ENCODE results near the gene GCA. TPM values are rescaled to one million over a fixed set of nuclear protein-coding genes. Genes with fewer than 3 reads are reported as not detected.

The GCA gene
- polyA plus RNA-seq, 1 donor from 2014 or later: 45.3 TPM

- H4K20me1 ChIP-seq (ENCODE audit: insufficient read depth): no peaks in the 10 kb centered on the region
- H3K4me2 ChIP-seq (ENCODE audit: low read length): no peak overlapping the region
- no peaks in the 10 kb centered on the region for H3K9me2 ChIP-seq (ENCODE audit: insufficient read depth, low read length)
- TF ChIP-seq EZH2 (IDR thresholded peaks at IDR 0.05; ENCODE audit: borderline replicate concordance, insufficient read depth, low read length, poor library complexity, severe bottlenecking) (no peak), TAF1 (IDR thresholded peaks at IDR 0.05; ENCODE audit: low read depth) (no peak), SMC3 (conservative IDR thresholded peaks at IDR 0.05; ENCODE audit: poor library complexity) (no peak), MXI1 (conservative IDR thresholded peaks at IDR 0.05; ENCODE audit: poor library complexity, severe bottlenecking) (no peak), REST (IDR thresholded peaks at IDR 0.05; ENCODE audit: borderline replicate concordance) (no peak), CTCF (IDR thresholded peaks at IDR 0.05; ENCODE audit: poor library complexity, severe bottlenecking) (no peak), RAD21 (conservative IDR thresholded peaks at IDR 0.05) (no peak), EP300 (conservative IDR thresholded peaks at IDR 0.05; ENCODE audit: poor library complexity, severe bottlenecking) (no peak), POLR2AphosphoS5 (IDR thresholded peaks at IDR 0.05) (no peak)
- no peak overlapping the region for H3K4me3 ChIP-seq (ENCODE audit: low read length)
- no peak overlapping the region for H3K27ac ChIP-seq (ENCODE audit: low read length)
- H2AFZ ChIP-seq (ENCODE audit: low read depth, low read length): no peak overlapping the region
- no peaks in the 10 kb centered on the region for H3K27me3 ChIP-seq (ENCODE audit: insufficient read depth, low read depth, low read length)
- H3K9me3 ChIP-seq (ENCODE audit: low read length): no peaks in the 10 kb centered on the region
- H3K79me2 ChIP-seq (replicated peaks; ENCODE audit: insufficient read depth, low read length): no peaks in the 10 kb centered on the region
- no peaks in the 10 kb centered on the region for H3F3A ChIP-seq (ENCODE audit: insufficient read depth, low read length, poor library complexity, severe bottlenecking)
- H3K36me3 ChIP-seq (ENCODE audit: insufficient read depth, low read length): no peaks in the 10 kb centered on the region
- H3K9ac ChIP-seq (ENCODE audit: low read length): no peak overlapping the region
Observed at GRCh38 chr2:162301877-162302276, 42.1 kb upstream of the GCA start.

- Histone ChIP-seq H3K9me2 (ENCODE audit: insufficient read depth, low read length) (no peaks in the 10 kb centered on the region), H3K27ac (ENCODE audit: low read length) (no peak overlapping the region), H3K27me3 (ENCODE audit: insufficient read depth, low read depth, low read length) (no peaks in the 10 kb centered on the region), H3K9me3 (ENCODE audit: low read length) (no peaks in the 10 kb centered on the region), H3K9ac (ENCODE audit: low read length) (no peak overlapping the region), H4K20me1 (ENCODE audit: insufficient read depth) (no peaks in the 10 kb centered on the region), H3K4me2 (ENCODE audit: low read length) (no peak overlapping the region), H3F3A (ENCODE audit: insufficient read depth, low read length, poor library complexity, severe bottlenecking) (no peaks in the 10 kb centered on the region), H3K79me2 (replicated peaks; ENCODE audit: insufficient read depth, low read length) (no peaks in the 10 kb centered on the region), H2AFZ (ENCODE audit: low read depth, low read length) (no peak overlapping the region), H3K4me3 (ENCODE audit: low read length) (no peak overlapping the region), H3K36me3 (ENCODE audit: insufficient read depth, low read length) (no peaks in the 10 kb centered on the region)
- no peak for TF ChIP-seq EP300 (conservative IDR thresholded peaks at IDR 0.05; ENCODE audit: poor library complexity, severe bottlenecking)
- TF ChIP-seq MXI1 (conservative IDR thresholded peaks at IDR 0.05; ENCODE audit: poor library complexity, severe bottlenecking): no peak
- no peak for TF ChIP-seq REST (IDR thresholded peaks at IDR 0.05; ENCODE audit: borderline replicate concordance)
- no peak for TF ChIP-seq RAD21 (conservative IDR thresholded peaks at IDR 0.05)
- TF ChIP-seq CTCF (IDR thresholded peaks at IDR 0.05; ENCODE audit: poor library complexity, severe bottlenecking): no peak
- TF ChIP-seq POLR2AphosphoS5 (IDR thresholded peaks at IDR 0.05): no peak
- TF ChIP-seq SMC3 (conservative IDR thresholded peaks at IDR 0.05; ENCODE audit: poor library complexity): no peak
- no peak for TF ChIP-seq TAF1 (IDR thresholded peaks at IDR 0.05; ENCODE audit: low read depth)
- TF ChIP-seq EZH2 (IDR thresholded peaks at IDR 0.05; ENCODE audit: borderline replicate concordance, insufficient read depth, low read length, poor library complexity, severe bottlenecking): no peak
Observed at GRCh38 chr2:162305901-162306300, 38.0 kb upstream of the GCA start.
